GM12878 (cell line): Measurements from ENCODE around the gene PLSCR3. TPM values are rescaled to one million over a fixed set of nuclear protein-coding genes. Genes with fewer than 3 reads are reported as not detected.
A peak's percentile ranks its signal among the peaks of the same experiment; 100 is the strongest.

Experiments used
- BACH1 ChIP-seq: fragments of 450-650 bp; IDR thresholded peaks from 2 replicates; pipeline ENCODE4 v1.6.1; 2017; ENCODE audit warnings: mild to moderate bottlenecking, borderline replicate concordance
- CHD2 ChIP-seq: IDR thresholded peaks from 2 replicates; pipeline ENCODE4 v1.6.1; 2011; ENCODE audit warnings: low read depth, low read length, improper control_type of control experiment, borderline replicate concordance
- GATAD2B ChIP-seq: fragments of 450-650 bp; conservative IDR thresholded peaks from 2 replicates; pipeline ENCODE4 v1.6.1; 2017; ENCODE audit warnings: low read depth, mild to moderate bottlenecking, moderate library complexity
- JUND ChIP-seq: IDR thresholded peaks from 2 replicates; pipeline ENCODE4 v1.6.1; 2012; ENCODE audit warnings: low read depth, mild to moderate bottlenecking, low read length, improper control_type of control experiment, moderate library complexity
- POLR2A ChIP-seq: IDR thresholded peaks from 2 replicates; pipeline ENCODE4 v1.6.1; 2011; ENCODE audit warnings: low read depth, mild to moderate bottlenecking, low read length
- POLR2AphosphoS2 ChIP-seq: IDR thresholded peaks from 2 replicates; pipeline ENCODE4 v1.6.1; 2011; ENCODE audit warnings: low read depth, mild to moderate bottlenecking, low read length, improper control_type of control experiment, moderate library complexity
- POLR2AphosphoS5 ChIP-seq: IDR thresholded peaks from 2 replicates; pipeline ENCODE4 v1.6.1; 2011; ENCODE audit warnings: mild to moderate bottlenecking, low read length, inconsistent platforms
- RB1 ChIP-seq: fragments of 450-650 bp; formaldehyde crosslinking; IDR thresholded peaks from 2 replicates; pipeline ENCODE4 v1.6.1; 2017; ENCODE audit warnings: mild to moderate bottlenecking, borderline replicate concordance
- REST ChIP-seq: IDR thresholded peaks from 2 replicates; pipeline ENCODE4 v1.6.1; 2012; ENCODE audit warnings: mild to moderate bottlenecking, low read depth, low read length
- SKIL ChIP-seq: fragments of 450-650 bp; IDR thresholded peaks from 2 replicates; pipeline ENCODE4 v1.6.1; 2017; ENCODE audit warnings: mild to moderate bottlenecking, low read depth, inconsistent platforms; ENCODE audit not compliant: poor library complexity, severe bottlenecking
- SREBF1 ChIP-seq: IDR thresholded peaks from 2 replicates; pipeline ENCODE4 v1.6.1; 2012; ENCODE audit warnings: mild to moderate bottlenecking, low read length
- TCF7 ChIP-seq: IDR thresholded peaks from 2 replicates; pipeline ENCODE4 v1.6.1; 2014; ENCODE audit warnings: antibody characterized with exemption, borderline replicate concordance
- polyA plus RNA-seq, 11 experiments: library from polyadenylated mRNA; depleted of rRNA in 4 of 11; unstranded in 6 of 11; stranded (reverse) in 5 of 11; fragments of >200 nt; fragmentation: Nextera tagmentation in 4 of 11; fragmentation: Illumina TruSeq in 1 of 11; extraction: Ambion mirVana in 4 of 11; extraction: Trizol in 1 of 11; gene quantifications; 1 replicate in 1 of 11; 2 replicates in 10 of 11; pipeline versions ENCODE4 v1.2.1 to v1.2.3, GENCODE V29; 2011 to 2016; ENCODE audit warnings: inconsistent platforms in 2 of 11, missing spikeins in 2 of 11, low read depth in 1 of 11
- total RNA-seq, 4 experiments: library from RNA; depleted of rRNA in 3 of 4; stranded (reverse); fragments of >200 nt in 3 of 4; fragmentation: Illumina TruSeq in 1 of 4; extraction: Trizol in 1 of 4; gene quantifications; 2 replicates each; pipeline versions ENCODE4 v1.2.1 to v1.2.3, GENCODE V29; 2013 to 2021
- TF ChIP-seq, protein P1 (sequence below): fragments of 150-350 bp; IDR thresholded peaks from 2 replicates; pipeline ENCODE4 v1.6.1; 2016; ENCODE audit warnings: low read depth, low read length

Gene PLSCR3
- total and polyA plus RNA-seq, 10 of the 15 experiments (the other 5 are each of a cell fraction or from before 2014, with no cell fraction given), result 9.9 to 51.4 (median 43.4) TPM

GRCh38 chr17:7439462-7440112 lies 45.3 kb upstream of the PLSCR3 start, which contains the start of gene FGF11 (continued):
- TF ChIP-seq SKIL, result no peak
- peak; percentile 52 for TF ChIP-seq POLR2A
- 0 out of 2 replicates have a peak, but pooled peaks have one; percentile 28 for TF ChIP-seq BACH1
- TF ChIP-seq POLR2AphosphoS5, result no peak
- TF ChIP-seq POLR2AphosphoS2, result peak; percentile 35; the same call in 1 of the 2 replicates
- no peak for TF ChIP-seq JUND
- TF ChIP-seq, protein P1, sequence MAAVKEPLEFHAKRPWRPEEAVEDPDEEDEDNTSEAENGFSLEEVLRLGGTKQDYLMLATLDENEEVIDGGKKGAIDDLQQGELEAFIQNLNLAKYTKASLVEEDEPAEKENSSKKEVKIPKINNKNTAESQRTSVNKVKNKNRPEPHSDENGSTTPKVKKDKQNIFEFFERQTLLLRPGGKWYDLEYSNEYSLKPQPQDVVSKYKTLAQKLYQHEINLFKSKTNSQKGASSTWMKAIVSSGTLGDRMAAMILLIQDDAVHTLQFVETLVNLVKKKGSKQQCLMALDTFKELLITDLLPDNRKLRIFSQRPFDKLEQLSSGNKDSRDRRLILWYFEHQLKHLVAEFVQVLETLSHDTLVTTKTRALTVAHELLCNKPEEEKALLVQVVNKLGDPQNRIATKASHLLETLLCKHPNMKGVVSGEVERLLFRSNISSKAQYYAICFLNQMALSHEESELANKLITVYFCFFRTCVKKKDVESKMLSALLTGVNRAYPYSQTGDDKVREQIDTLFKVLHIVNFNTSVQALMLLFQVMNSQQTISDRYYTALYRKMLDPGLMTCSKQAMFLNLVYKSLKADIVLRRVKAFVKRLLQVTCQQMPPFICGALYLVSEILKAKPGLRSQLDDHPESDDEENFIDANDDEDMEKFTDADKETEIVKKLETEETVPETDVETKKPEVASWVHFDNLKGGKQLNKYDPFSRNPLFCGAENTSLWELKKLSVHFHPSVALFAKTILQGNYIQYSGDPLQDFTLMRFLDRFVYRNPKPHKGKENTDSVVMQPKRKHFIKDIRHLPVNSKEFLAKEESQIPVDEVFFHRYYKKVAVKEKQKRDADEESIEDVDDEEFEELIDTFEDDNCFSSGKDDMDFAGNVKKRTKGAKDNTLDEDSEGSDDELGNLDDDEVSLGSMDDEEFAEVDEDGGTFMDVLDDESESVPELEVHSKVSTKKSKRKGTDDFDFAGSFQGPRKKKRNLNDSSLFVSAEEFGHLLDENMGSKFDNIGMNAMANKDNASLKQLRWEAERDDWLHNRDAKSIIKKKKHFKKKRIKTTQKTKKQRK, result no peak
- 0 out of 2 replicates have a peak, but pooled peaks have one; percentile 43 for TF ChIP-seq GATAD2B
- no peak for TF ChIP-seq TCF7
- peak; percentile 35; the same call in 1 of the 2 replicates for TF ChIP-seq REST
- no peak for TF ChIP-seq RB1
- peak; percentile 96; the same call in 1 of the 2 replicates for TF ChIP-seq CHD2
- TF ChIP-seq SREBF1, result no peak
